Measurements from ENCODE around the gene CCDC34.
A peak's percentile ranks its signal among the peaks of the same experiment; 100 is the strongest.

CCDC34 gene

GRCh38 chr11:27391331-27392015 lies 28.5 kb upstream of the CCDC34 start:
- no peak for DNase-seq

GRCh38 chr11:27390318-27391295 lies 27.6 kb upstream of the CCDC34 start:
- peak; percentile 41 for DNase-seq

- no peak for DNase-seq
Measured at GRCh38 chr11:27388869-27389268, 25.9 kb upstream of the CCDC34 start.

GRCh38 chr11:27388001-27388400 lies 25.0 kb upstream of the CCDC34 start:
- no peak for DNase-seq

GRCh38 chr11:27387362-27387761 lies 24.3 kb upstream of the CCDC34 start:
- no peak for DNase-seq

- DNase-seq = no peak
Measured at GRCh38 chr11:27386181-27386845, 23.3 kb upstream of the CCDC34 start.

GRCh38 chr11:27385245-27385644 lies 22.2 kb upstream of the CCDC34 start:
- peak; percentile 54 for DNase-seq

GRCh38 chr11:27384227-27384626 lies 21.2 kb upstream of the CCDC34 start:
- DNase-seq = no peak

- DNase-seq = no peak
Measured at GRCh38 chr11:27383645-27384044, 20.6 kb upstream of the CCDC34 start.

- DNase-seq = no peak
Measured at GRCh38 chr11:27381238-27381666, 18.2 kb upstream of the CCDC34 start.

- DNase-seq = no peak
Measured at GRCh38 chr11:27380771-27381170, 17.8 kb upstream of the CCDC34 start.

- no peak for DNase-seq
Measured at GRCh38 chr11:27379449-27379848, 16.4 kb upstream of the CCDC34 start.

- no peak for DNase-seq
Measured at GRCh38 chr11:27375370-27375769, 12.4 kb upstream of the CCDC34 start.

- DNase-seq = no peak
Measured at GRCh38 chr11:27373856-27374602, 11.0 kb upstream of the CCDC34 start.

- DNase-seq = no peak
Measured at GRCh38 chr11:27373392-27373791, 10.4 kb upstream of the CCDC34 start.

- DNase-seq = no peak
Measured at GRCh38 chr11:27372164-27372563, 9.1 kb upstream of the CCDC34 start.

- DNase-seq = no peak
Measured at GRCh38 chr11:27371489-27371888, 8.5 kb upstream of the CCDC34 start.

GRCh38 chr11:27370374-27370773 lies 7.4 kb upstream of the CCDC34 start:
- no peak for DNase-seq

GRCh38 chr11:27367881-27368280 lies 4.9 kb upstream of the CCDC34 start:
- no peak for DNase-seq

GRCh38 chr11:27363576-27364117 lies 632 bp upstream of the CCDC34 start:
- DNase-seq = no peak

- no peak for DNase-seq
Measured at GRCh38 chr11:27361649-27362431, 1.2 kb downstream of the CCDC34 start.

GRCh38 chr11:27358296-27358695 lies 4.7 kb downstream of the CCDC34 start:
- DNase-seq = no peak
